ENCODE measurements around the gene APP.

DNA sequence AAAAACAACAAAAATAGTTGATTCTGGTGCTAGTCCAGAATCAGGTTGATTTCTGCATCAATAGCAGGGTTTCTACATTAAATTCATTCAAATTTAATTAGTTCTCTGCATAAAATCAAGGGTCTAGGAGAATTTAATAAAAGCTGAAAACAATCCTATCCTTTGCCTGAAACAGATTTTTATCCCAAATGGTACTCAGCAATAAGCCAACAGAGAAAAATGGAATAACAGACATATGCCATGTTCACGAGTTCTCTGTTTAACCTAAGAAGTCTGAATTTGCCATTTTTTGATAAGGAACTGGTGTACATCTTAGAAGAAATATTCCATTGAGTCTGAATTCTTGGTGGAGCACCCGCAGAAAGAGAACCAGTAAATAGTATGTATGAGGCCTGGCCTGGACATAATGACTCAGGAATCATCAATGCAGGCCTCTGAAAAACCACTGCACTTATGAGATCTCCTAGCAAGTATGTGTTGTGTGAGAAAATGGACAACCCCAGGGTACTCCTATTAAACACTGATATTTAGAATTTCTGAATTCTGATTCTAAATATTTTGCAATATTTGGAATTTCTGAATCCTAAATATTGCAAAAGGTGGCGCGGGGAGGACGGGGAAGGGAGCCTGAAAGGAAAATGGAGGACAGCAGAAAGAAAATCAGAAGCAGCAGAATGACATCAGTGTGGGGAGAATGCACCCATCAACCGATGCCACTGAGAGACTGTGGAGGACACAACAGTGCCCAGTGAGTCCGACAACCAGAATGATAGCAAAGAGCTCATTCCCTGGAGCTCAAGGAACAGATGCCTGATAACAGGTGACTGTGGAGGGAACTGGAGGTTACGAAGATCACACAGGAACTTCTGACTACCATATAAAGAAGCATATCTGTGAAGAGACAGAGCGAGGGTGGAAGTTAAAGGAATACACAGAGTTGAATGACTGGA, 97.6 kb downstream of the APP start:
- TF ChIP-seq, protein P1, sequence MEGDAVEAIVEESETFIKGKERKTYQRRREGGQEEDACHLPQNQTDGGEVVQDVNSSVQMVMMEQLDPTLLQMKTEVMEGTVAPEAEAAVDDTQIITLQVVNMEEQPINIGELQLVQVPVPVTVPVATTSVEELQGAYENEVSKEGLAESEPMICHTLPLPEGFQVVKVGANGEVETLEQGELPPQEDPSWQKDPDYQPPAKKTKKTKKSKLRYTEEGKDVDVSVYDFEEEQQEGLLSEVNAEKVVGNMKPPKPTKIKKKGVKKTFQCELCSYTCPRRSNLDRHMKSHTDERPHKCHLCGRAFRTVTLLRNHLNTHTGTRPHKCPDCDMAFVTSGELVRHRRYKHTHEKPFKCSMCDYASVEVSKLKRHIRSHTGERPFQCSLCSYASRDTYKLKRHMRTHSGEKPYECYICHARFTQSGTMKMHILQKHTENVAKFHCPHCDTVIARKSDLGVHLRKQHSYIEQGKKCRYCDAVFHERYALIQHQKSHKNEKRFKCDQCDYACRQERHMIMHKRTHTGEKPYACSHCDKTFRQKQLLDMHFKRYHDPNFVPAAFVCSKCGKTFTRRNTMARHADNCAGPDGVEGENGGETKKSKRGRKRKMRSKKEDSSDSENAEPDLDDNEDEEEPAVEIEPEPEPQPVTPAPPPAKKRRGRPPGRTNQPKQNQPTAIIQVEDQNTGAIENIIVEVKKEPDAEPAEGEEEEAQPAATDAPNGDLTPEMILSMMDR (IDR thresholded peaks at IDR 0.05) = no peak
- TF ChIP-seq POLR2A (IDR thresholded peaks at IDR 0.05) = no peak
